Suppressor macrophage (primary cell): ENCODE data around the gene SYNGR2.
A peak's percentile ranks its signal among the peaks of the same experiment; 100 is the strongest.

Source experiments
- DNase-seq, 4 experiments: peaks; one replicate each; pipeline ENCODE4 v3.0.0-alpha.2; 2020 to 2022

SYNGR2 gene

GRCh38 chr17:78204387-78205123 is 36.2 kb downstream of the SYNGR2 start:
- DNase-seq = no peak

- no peak for DNase-seq
Measured at GRCh38 chr17:78205124-78205775, 36.9 kb downstream of the SYNGR2 start.

GRCh38 chr17:78206298-78206697 is 37.9 kb downstream of the SYNGR2 start:
- DNase-seq = peak in 2 of 4 experiments; percentile 22 to 34

GRCh38 chr17:78208486-78208885 is 40.1 kb downstream of the SYNGR2 start:
- no peak for DNase-seq

- no peak for DNase-seq
Measured at GRCh38 chr17:78210111-78210510, 41.7 kb downstream of the SYNGR2 start.

- no peak for DNase-seq
Measured at GRCh38 chr17:78211032-78211431, 42.7 kb downstream of the SYNGR2 start.

- peak; percentile 93 to 97 (median 94) for DNase-seq
Measured at GRCh38 chr17:78214016-78214705, 45.8 kb downstream of the SYNGR2 start, which contains the start of gene BIRC5. BIRC5 (plus strand) TSS chr17:78214253; CDS start chr17:78214317, 64 bp downstream.

- no peak for DNase-seq
Measured at GRCh38 chr17:78214706-78215061, 46.3 kb downstream of the SYNGR2 start.

- DNase-seq = no peak
Measured at GRCh38 chr17:78219396-78220150, 51.2 kb downstream of the SYNGR2 start.
